ENCODE results near the gene PROM2. TPM values are rescaled to one million over a fixed set of nuclear protein-coding genes. Genes with fewer than 3 reads are reported as not detected.

Gene PROM2
- total RNA-seq, 6 experiments from 2014 or later: 0.12 to 0.68 (median 0.35) TPM; not detected in 1

DNA sequence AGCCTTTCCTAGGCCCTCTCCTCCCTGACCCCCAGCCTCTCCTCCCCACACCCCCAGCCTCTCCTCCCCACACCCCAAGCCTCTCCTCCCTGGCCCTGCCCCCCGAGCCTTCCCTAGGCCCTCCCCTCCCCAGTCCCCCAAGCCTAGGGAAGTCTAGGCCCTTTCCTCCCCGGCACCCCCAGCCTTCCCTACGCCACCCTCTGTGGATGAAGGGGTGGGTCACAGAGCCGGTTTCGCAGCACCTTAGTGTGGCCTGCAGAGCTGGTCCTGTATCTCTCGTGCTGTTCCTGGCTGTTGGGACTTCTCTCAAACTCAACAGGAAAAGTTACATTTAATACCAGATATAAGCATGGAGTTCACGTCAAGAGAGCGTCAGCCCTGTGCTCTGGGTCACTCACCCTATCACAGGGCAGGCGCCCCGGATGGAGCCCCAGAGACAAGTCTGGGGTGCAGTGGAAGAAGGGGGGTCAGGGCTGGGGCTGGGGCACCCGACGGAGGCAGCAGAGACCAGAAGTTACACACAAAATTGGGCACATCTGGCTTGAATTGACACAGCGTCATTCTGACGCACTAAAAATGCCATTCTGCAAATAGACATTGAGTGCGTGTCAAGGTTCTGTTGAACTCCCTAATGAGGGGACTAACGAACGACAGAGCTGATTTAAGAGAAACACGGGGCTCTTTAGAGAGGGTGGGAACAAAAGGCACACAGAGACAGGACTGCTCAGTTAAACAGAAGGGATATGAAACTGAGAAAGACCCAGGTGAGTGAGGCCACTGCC, 46.9 kb downstream of the PROM2 start:
- Mint-ChIP-seq H3K4me1 (ENCODE audit: low read depth) (peaks cover 16% of the 10 kb centered on the region), H3K27ac (peak overlapping the region; percentile 51), H3K36me3 (ENCODE audit: low read depth) (no peaks in the 10 kb centered on the region), H3K27me3 (ENCODE audit: insufficient read depth) (peaks cover 11% of the 10 kb centered on the region), H3K9me3 (no peaks in the 10 kb centered on the region; the same call in 1 of the 2 replicates), H3K4me3 (no peak overlapping the region)
- TF ChIP-seq, protein P1, sequence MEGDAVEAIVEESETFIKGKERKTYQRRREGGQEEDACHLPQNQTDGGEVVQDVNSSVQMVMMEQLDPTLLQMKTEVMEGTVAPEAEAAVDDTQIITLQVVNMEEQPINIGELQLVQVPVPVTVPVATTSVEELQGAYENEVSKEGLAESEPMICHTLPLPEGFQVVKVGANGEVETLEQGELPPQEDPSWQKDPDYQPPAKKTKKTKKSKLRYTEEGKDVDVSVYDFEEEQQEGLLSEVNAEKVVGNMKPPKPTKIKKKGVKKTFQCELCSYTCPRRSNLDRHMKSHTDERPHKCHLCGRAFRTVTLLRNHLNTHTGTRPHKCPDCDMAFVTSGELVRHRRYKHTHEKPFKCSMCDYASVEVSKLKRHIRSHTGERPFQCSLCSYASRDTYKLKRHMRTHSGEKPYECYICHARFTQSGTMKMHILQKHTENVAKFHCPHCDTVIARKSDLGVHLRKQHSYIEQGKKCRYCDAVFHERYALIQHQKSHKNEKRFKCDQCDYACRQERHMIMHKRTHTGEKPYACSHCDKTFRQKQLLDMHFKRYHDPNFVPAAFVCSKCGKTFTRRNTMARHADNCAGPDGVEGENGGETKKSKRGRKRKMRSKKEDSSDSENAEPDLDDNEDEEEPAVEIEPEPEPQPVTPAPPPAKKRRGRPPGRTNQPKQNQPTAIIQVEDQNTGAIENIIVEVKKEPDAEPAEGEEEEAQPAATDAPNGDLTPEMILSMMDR (IDR thresholded peaks at IDR 0.05): no peak
- peak; percentile 40 for DNase-seq

- H3K4me3 Mint-ChIP-seq: no peak overlapping the region
- no peaks in the 10 kb centered on the region for H3K4me1 Mint-ChIP-seq (ENCODE audit: low read depth)
- peaks cover 9% of the 10 kb centered on the region for H3K27me3 Mint-ChIP-seq (ENCODE audit: insufficient read depth)
- no peaks in the 10 kb centered on the region for H3K36me3 Mint-ChIP-seq (ENCODE audit: low read depth)
- TF ChIP-seq, protein P1 (IDR thresholded peaks at IDR 0.05): peak; percentile 72
- no peak overlapping the region for H3K27ac Mint-ChIP-seq
- no peak for DNase-seq
- no peaks in the 10 kb centered on the region; the same call in 1 of the 2 replicates for H3K9me3 Mint-ChIP-seq
These were observed 49.3 kb downstream of the PROM2 start for GRCh38 chr2:95323347-95324155.

DNA sequence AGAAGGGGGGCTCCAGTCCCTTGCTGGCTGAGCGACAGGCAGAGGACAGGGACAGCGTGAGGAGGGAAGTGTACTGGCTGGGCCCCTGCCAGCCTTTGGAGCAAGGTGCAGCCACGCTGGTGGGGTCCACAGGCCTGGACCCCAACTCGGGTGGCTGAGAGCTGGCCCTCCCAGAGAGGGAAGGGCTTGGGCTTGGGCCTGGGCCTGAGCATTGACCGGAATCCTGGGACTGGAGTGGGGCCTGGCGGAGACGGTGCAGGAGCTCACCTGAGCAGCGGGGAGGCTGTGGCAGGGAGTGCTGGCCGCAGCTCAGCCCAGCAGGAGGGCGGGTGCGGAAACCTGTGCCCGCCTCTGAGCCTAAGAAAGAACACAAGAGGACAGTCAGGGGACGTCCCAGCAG, 50.8 kb downstream of the PROM2 start:
- H3K4me3 Mint-ChIP-seq: no peak overlapping the region
- H3K9me3 Mint-ChIP-seq: no peaks in the 10 kb centered on the region; the same call in 1 of the 2 replicates
- TF ChIP-seq, protein P1 (IDR thresholded peaks at IDR 0.05): no peak
- peaks cover 4% of the 10 kb centered on the region; the same call in 1 of the 2 replicates for H3K27me3 Mint-ChIP-seq (ENCODE audit: insufficient read depth)
- no peaks in the 10 kb centered on the region for H3K4me1 Mint-ChIP-seq (ENCODE audit: low read depth)
- H3K36me3 Mint-ChIP-seq (ENCODE audit: low read depth): no peaks in the 10 kb centered on the region
- no peak overlapping the region for H3K27ac Mint-ChIP-seq
- DNase-seq: no peak

DNA sequence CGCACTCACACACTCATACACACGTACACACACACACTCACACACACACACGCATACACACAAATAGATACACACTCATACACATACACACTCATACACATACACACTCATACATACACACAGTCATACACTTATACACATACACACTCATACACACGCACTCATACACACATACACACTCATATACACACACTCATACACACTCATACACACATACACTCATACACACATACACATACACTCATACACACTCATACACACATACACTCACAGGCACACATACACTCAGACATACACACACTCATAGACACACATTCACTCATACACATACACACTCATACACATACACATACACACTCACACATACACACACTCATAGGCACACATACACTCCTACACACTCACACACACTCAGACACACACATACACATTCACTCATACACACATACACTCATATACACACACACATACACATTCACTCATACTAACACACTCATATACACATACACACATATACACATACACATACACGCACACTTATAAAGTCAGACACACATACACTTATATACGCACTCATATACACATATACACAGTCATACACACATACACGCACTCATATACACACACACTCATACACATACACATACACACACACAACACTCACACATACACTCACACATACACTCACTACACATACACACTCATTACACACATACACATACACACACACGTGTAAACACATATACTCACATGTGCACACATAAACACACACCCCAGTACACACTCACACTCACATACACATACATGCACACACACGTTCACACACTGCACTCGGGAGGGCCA, 51.6 kb downstream of the PROM2 start:
- no peaks in the 10 kb centered on the region for H3K36me3 Mint-ChIP-seq (ENCODE audit: low read depth)

More for the DNA sequence above, 51.6 kb downstream of the PROM2 start:
- H3K9me3 Mint-ChIP-seq: no peaks in the 10 kb centered on the region; the same call in 1 of the 2 replicates
- H3K27me3 Mint-ChIP-seq (ENCODE audit: insufficient read depth): peaks cover 6% of the 10 kb centered on the region; the same call in 1 of the 2 replicates
- TF ChIP-seq, protein P1 (IDR thresholded peaks at IDR 0.05): no peak
- no peak for DNase-seq
- H3K27ac Mint-ChIP-seq: no peak overlapping the region
- no peaks in the 10 kb centered on the region for H3K4me1 Mint-ChIP-seq (ENCODE audit: low read depth)
- no peak overlapping the region for H3K4me3 Mint-ChIP-seq

Data from HFFc6 (cell line).